Vagina (tissue), 2 donors: ENCODE results near the gene SLC18A2. TPM values are rescaled to one million over a fixed set of nuclear protein-coding genes. Genes with fewer than 3 reads are reported as not detected.

Source experiments
- DNase-seq, 2 donors: peaks; one replicate each; pipeline ENCODE4 v3.0.0-alpha.2; 2017; ENCODE audit errors: extremely low spot score in 2 of 2
- H3K27ac ChIP-seq: fragments of 200-600 bp; sonication (generic); one replicate; pipeline ENCODE4 v1.5.1; 2019
- H3K27me3 ChIP-seq: fragments of 200-600 bp; sonication (generic); one replicate; pipeline ENCODE4 v1.5.1; 2019
- H3K36me3 ChIP-seq, 2 donors: fragments of 200-600 bp; sonication (generic); one replicate each; pipeline ENCODE4 v1.5.1; 2017 to 2019
- H3K4me1 ChIP-seq: fragments of 200-600 bp; sonication (generic); one replicate; pipeline ENCODE4 v1.5.1; 2019
- H3K4me3 ChIP-seq, 2 donors: fragments of 200-600 bp; sonication (generic); 1 replicate in 1 of 2; 2 replicates in 1 of 2; pipeline ENCODE4 v1.5.1; 2016 to 2019
- H3K9me3 ChIP-seq: fragments of 200-600 bp; sonication (generic); one replicate; pipeline ENCODE4 v1.5.1; 2019
- POLR2A ChIP-seq, 2 donors: fragments of 450-650 bp; IDR thresholded peaks; one replicate each; pipeline ENCODE4 v1.6.1; 2017; ENCODE audit warnings: antibody characterized with exemption in 2 of 2, mild to moderate bottlenecking in 2 of 2, moderate library complexity in 2 of 2
- POLR2AphosphoS5 ChIP-seq, 2 donors: sonication (generic); formaldehyde crosslinking; IDR thresholded peaks; one replicate each; pipeline ENCODE4 v1.9.0; 2017; ENCODE audit warnings: antibody characterized with exemption in 2 of 2, mild to moderate bottlenecking in 2 of 2, low read depth in 1 of 2; ENCODE audit not compliant: insufficient read depth in 1 of 2
- intact Hi-C: fragments of 100-400 bp; cut with DNase I; formaldehyde crosslinking; loops from one replicate; pipeline ENCODE4 v1.15.1; 2023
- total RNA-seq: library from RNA; depleted of rRNA; stranded (reverse); fragments of >200 nt; gene quantifications from one replicate; pipeline ENCODE4 v1.2.3, GENCODE V29; 2016
- TF ChIP-seq, protein P1 (sequence below), 3 experiments: fragments of 450-650 bp in 2 of 3; fragments of 200-600 bp in 1 of 3; sonication (generic) in 1 of 3; IDR thresholded peaks; one replicate each; pipeline ENCODE4 v1.5.1; 2017 to 2019; ENCODE audit warnings: antibody characterized with exemption in 3 of 3, mild to moderate bottlenecking in 2 of 3, moderate library complexity in 2 of 3

The SLC18A2 gene
- total RNA-seq, 1 donor from 2014 or later = 11.5 TPM

DNA sequence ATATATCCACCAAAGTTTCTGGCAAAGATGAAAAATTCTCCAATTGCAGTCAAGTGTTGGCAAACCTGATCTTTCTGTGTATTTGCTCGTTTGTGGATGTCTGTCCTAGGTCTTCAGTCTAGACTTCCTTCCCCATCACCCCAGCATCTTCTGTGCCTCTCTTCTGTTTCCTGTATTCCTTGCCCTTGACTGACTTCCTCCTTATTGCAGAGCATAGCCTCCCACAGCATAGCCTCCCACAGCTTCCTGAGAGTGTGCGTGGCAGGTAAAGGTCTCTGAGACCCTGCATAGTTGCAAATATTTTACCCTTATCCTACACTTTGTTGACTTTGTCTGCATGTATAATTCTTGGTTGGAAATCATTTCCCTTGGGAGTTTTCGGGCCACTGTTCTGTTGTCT is 18.4 kb downstream of the SLC18A2 start:
- peak overlapping the region; percentile 53 for H3K27ac ChIP-seq
- DNase-seq = peak in 1 of 2 donors; percentile 42
- H3K27me3 ChIP-seq = no peaks in the 10 kb centered on the region
- H3K4me1 ChIP-seq = no peaks in the 10 kb centered on the region
- intact Hi-C loops = no loop called here
- TF ChIP-seq POLR2A (IDR thresholded peaks at IDR 0.05) (no peak), POLR2AphosphoS5 (IDR thresholded peaks at IDR 0.05; ENCODE audit: insufficient read depth in 1 of 2, low read depth in 1 of 2) (no peak)
- TF ChIP-seq, protein P1, sequence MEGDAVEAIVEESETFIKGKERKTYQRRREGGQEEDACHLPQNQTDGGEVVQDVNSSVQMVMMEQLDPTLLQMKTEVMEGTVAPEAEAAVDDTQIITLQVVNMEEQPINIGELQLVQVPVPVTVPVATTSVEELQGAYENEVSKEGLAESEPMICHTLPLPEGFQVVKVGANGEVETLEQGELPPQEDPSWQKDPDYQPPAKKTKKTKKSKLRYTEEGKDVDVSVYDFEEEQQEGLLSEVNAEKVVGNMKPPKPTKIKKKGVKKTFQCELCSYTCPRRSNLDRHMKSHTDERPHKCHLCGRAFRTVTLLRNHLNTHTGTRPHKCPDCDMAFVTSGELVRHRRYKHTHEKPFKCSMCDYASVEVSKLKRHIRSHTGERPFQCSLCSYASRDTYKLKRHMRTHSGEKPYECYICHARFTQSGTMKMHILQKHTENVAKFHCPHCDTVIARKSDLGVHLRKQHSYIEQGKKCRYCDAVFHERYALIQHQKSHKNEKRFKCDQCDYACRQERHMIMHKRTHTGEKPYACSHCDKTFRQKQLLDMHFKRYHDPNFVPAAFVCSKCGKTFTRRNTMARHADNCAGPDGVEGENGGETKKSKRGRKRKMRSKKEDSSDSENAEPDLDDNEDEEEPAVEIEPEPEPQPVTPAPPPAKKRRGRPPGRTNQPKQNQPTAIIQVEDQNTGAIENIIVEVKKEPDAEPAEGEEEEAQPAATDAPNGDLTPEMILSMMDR (IDR thresholded peaks at IDR 0.05) = no peak
- H3K9me3 ChIP-seq = no peaks in the 10 kb centered on the region
- H3K36me3 ChIP-seq = no peaks in the 10 kb centered on the region
- H3K4me3 ChIP-seq = no peak overlapping the region

DNA sequence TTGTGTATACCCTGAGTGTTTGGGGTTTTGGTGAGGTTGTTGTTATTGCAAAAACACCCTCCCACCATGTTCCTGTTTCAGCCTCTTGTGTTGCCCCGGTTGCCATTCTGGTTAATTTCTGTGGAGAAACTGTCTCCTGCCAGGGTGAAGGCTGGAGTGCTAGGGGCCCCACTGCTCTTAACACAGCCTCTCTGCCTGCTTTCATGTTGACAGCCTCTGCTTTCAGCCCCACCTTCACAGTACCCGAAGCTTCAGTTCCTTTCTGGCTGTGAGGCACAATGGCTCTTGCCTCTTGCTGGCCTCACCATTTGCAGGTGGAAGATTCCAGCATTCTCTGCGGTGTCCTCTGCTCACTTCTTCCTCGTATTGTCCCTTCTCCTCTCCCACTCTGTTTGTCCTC is 19.2 kb downstream of the SLC18A2 start:
- DNase-seq = peak in 1 of 2 donors; percentile 62
- H3K4me1 ChIP-seq = no peaks in the 10 kb centered on the region
- intact Hi-C loops = no loop called here
- H3K9me3 ChIP-seq = no peaks in the 10 kb centered on the region
- H3K27me3 ChIP-seq = no peaks in the 10 kb centered on the region
- peak overlapping the region; percentile 53 for H3K27ac ChIP-seq
- no peak overlapping the region for H3K4me3 ChIP-seq
- no peaks in the 10 kb centered on the region for H3K36me3 ChIP-seq
- TF ChIP-seq, protein P1 (IDR thresholded peaks at IDR 0.05) = no peak
- no peak for TF ChIP-seq POLR2A (IDR thresholded peaks at IDR 0.05)
- no peak for TF ChIP-seq POLR2AphosphoS5 (IDR thresholded peaks at IDR 0.05; ENCODE audit: insufficient read depth in 1 of 2, low read depth in 1 of 2)

- Histone ChIP-seq H3K9me3 (no peaks in the 10 kb centered on the region), H3K36me3 (no peaks in the 10 kb centered on the region), H3K27ac (peak overlapping the region; percentile 53), H3K27me3 (no peaks in the 10 kb centered on the region), H3K4me3 (no peak overlapping the region), H3K4me1 (no peaks in the 10 kb centered on the region)
- TF ChIP-seq POLR2AphosphoS5 (IDR thresholded peaks at IDR 0.05; ENCODE audit: insufficient read depth in 1 of 2, low read depth in 1 of 2) (no peak), POLR2A (IDR thresholded peaks at IDR 0.05) (no peak)
- TF ChIP-seq, protein P1 (IDR thresholded peaks at IDR 0.05) = no peak
- DNase-seq = peak in 1 of 2 donors; percentile 62
- intact Hi-C loops = no loop called here
These were observed 20.6 kb downstream of the SLC18A2 start for GRCh38 chr10:117261501-117261900.

DNA sequence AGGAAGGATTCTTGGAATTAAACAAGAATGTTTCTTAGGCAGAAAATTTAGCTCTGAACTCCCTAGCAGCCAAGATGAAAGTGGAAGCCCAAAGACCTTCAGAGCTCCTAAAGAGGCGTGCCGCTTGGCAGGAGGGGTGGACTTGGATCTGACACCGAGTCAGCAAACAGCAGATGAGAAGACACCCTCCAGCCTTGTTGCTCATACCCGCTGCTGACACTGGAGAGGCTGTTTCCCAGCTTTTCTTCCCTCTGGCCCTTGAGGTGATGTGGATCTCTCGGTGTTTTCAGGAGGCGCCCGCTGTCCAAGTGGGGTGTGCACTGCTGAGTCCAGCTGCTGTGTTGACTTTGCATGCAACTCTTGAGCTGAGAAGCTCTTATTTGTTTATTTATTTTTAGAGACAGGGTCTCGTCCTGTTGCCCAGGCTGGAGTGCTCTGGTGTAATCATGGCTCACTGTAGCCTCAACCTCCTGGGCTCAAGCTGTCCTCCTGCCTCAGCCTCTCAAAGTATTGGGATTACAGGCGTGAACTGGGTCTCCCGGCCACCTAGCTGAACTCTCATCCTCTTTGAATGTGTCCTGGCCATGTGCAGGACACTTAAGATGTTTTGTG is 21.5 kb downstream of the SLC18A2 start:
- H3K27me3 ChIP-seq = no peaks in the 10 kb centered on the region
- peak in 1 of 2 donors; percentile 82 for DNase-seq
- intact Hi-C loops = no loop called here
- H3K4me3 ChIP-seq = no peak overlapping the region
- no peaks in the 10 kb centered on the region for H3K9me3 ChIP-seq
- H3K4me1 ChIP-seq = no peaks in the 10 kb centered on the region
- TF ChIP-seq POLR2A (IDR thresholded peaks at IDR 0.05) (no peak), POLR2AphosphoS5 (IDR thresholded peaks at IDR 0.05; ENCODE audit: insufficient read depth in 1 of 2, low read depth in 1 of 2) (no peak)
- TF ChIP-seq, protein P1 (IDR thresholded peaks at IDR 0.05) = no peak
- H3K27ac ChIP-seq = peak overlapping the region; percentile 53
- no peaks in the 10 kb centered on the region for H3K36me3 ChIP-seq

GRCh38 chr10:117262903-117263293 is 22.0 kb downstream of the SLC18A2 start:
- DNase-seq = peak in 1 of 2 donors; percentile 44
- no peak for TF ChIP-seq POLR2A (IDR thresholded peaks at IDR 0.05)
- TF ChIP-seq POLR2AphosphoS5 (IDR thresholded peaks at IDR 0.05; ENCODE audit: insufficient read depth in 1 of 2, low read depth in 1 of 2) = no peak
- TF ChIP-seq, protein P1 (IDR thresholded peaks at IDR 0.05) = no peak
- Histone ChIP-seq H3K27ac (peak overlapping the region; percentile 53), H3K4me1 (no peaks in the 10 kb centered on the region), H3K4me3 (no peak overlapping the region), H3K36me3 (no peaks in the 10 kb centered on the region), H3K9me3 (no peaks in the 10 kb centered on the region), H3K27me3 (no peaks in the 10 kb centered on the region)
- intact Hi-C loops = no loop called here
